Measurements from ENCODE around the gene RTKN2. TPM values are rescaled to one million over a fixed set of nuclear protein-coding genes. Genes with fewer than 3 reads are reported as not detected.

Gene RTKN2
- total and polyA plus RNA-seq, 10 donors: 0.26 to 5.7 (median 1.6) TPM

GRCh38 chr10:62224606-62225005 is 44.0 kb downstream of the RTKN2 start:
- 94 to 96% (median 96%) methylated on average over 1 of the region's 1 CpG for WGBS, 5 donors
- no peaks in the 10 kb centered on the region for H3K36me3 ChIP-seq
- TF ChIP-seq CTCF (IDR thresholded peaks at IDR 0.05 in 8 of 11, conservative IDR thresholded peaks at IDR 0.05 in 3 of 11) (no peak), POLR2AphosphoS5 (IDR thresholded peaks at IDR 0.05) (no peak), POLR2A (IDR thresholded peaks at IDR 0.05) (no peak)
- no peak overlapping the region for H3K4me3 ChIP-seq
- H3K4me1 ChIP-seq: no peaks in the 10 kb centered on the region
- no peak overlapping the region for H3K27ac ChIP-seq
- no peak for DNase-seq
- H3K9me3 ChIP-seq: no peaks in the 10 kb centered on the region
- intact Hi-C loops (cut with DNase I; ENCODE audit: low total_unique reads): no loop called here
- no peaks in the 10 kb centered on the region for H3K27me3 ChIP-seq (replicated peaks in 1 of 7)

- no peaks in the 10 kb centered on the region for H3K4me1 ChIP-seq
- 61 to 95% (median 64%) methylated on average over 6 of the region's 6 CpGs for WGBS, 5 donors
- H3K36me3 ChIP-seq: no peaks in the 10 kb centered on the region
- TF ChIP-seq CTCF (IDR thresholded peaks at IDR 0.05 in 8 of 11, conservative IDR thresholded peaks at IDR 0.05 in 3 of 11) (no peak), POLR2A (IDR thresholded peaks at IDR 0.05) (no peak), POLR2AphosphoS5 (IDR thresholded peaks at IDR 0.05) (no peak)
- H3K9me3 ChIP-seq: no peaks in the 10 kb centered on the region
- no peaks in the 10 kb centered on the region for H3K27me3 ChIP-seq (replicated peaks in 1 of 7)
- H3K4me3 ChIP-seq: no peak overlapping the region
- H3K27ac ChIP-seq: no peak overlapping the region
- no peak for DNase-seq
- intact Hi-C loops (cut with DNase I; ENCODE audit: low total_unique reads): no loop called here
Observed at GRCh38 chr10:62217683-62218082, 51.0 kb downstream of the RTKN2 start.

- WGBS, 5 donors: 91 to 95% (median 94%) methylated on average over 3 of the region's 3 CpGs
- no peak overlapping the region for H3K27ac ChIP-seq
- H3K27me3 ChIP-seq (replicated peaks in 1 of 7): no peaks in the 10 kb centered on the region
- no peak overlapping the region for H3K4me3 ChIP-seq
- DNase-seq: no peak
- no peaks in the 10 kb centered on the region for H3K9me3 ChIP-seq
- no peaks in the 10 kb centered on the region for H3K36me3 ChIP-seq
- no peaks in the 10 kb centered on the region for H3K4me1 ChIP-seq
- intact Hi-C loops (cut with DNase I; ENCODE audit: low total_unique reads): no loop called here
- TF ChIP-seq POLR2A (IDR thresholded peaks at IDR 0.05): no peak
- no peak for TF ChIP-seq POLR2AphosphoS5 (IDR thresholded peaks at IDR 0.05)
- no peak for TF ChIP-seq CTCF (IDR thresholded peaks at IDR 0.05 in 8 of 11, conservative IDR thresholded peaks at IDR 0.05 in 3 of 11)
Observed at GRCh38 chr10:62214364-62214874, 54.2 kb downstream of the RTKN2 start.

GRCh38 chr10:62205750-62206399 is 62.8 kb downstream of the RTKN2 start:
- Histone ChIP-seq H3K4me3 (no peak overlapping the region), H3K36me3 (no peaks in the 10 kb centered on the region), H3K27ac (no peak overlapping the region), H3K27me3 (replicated peaks in 1 of 7) (no peaks in the 10 kb centered on the region), H3K9me3 (no peaks in the 10 kb centered on the region), H3K4me1 (peaks cover 0 to 5% (median 0%) of the 10 kb centered on the region in 6 donors)
- intact Hi-C loops (cut with DNase I; ENCODE audit: low total_unique reads): no loop called here
- no peak for TF ChIP-seq CTCF (IDR thresholded peaks at IDR 0.05 in 8 of 11, conservative IDR thresholded peaks at IDR 0.05 in 3 of 11)
- no peak for TF ChIP-seq POLR2AphosphoS5 (IDR thresholded peaks at IDR 0.05)
- TF ChIP-seq POLR2A (IDR thresholded peaks at IDR 0.05): no peak
- 82 to 92% (median 85%) methylated on average over 2 of the region's 2 CpGs for WGBS, 5 donors
- DNase-seq: no peak
